Neural cell (in vitro differentiated cells): ENCODE results near the gene PSMG1. TPM values are rescaled to one million over a fixed set of nuclear protein-coding genes. Genes with fewer than 3 reads are reported as not detected.

Experiments used
- H2AFZ ChIP-seq: fragments of 200-600, 300-800 bp; sonication (generic), shearing (Covaris generic); 2 replicates; pipeline ENCODE4 v1.6.0; 2014; ENCODE audit warnings: low read depth, mild to moderate bottlenecking, antibody characterized with exemption, low read length, moderate library complexity
- H3F3A ChIP-seq: fragments of 200-600 bp; shearing (Covaris generic); 2 replicates; pipeline ENCODE4 v1.6.1; 2016; ENCODE audit warnings: mild to moderate bottlenecking, moderate library complexity, mixed read lengths, antibody characterized with exemption, low read length; ENCODE audit not compliant: insufficient read depth, poor library complexity, severe bottlenecking
- H3K27ac ChIP-seq: fragments of 200-600, 300-800 bp; sonication (generic), shearing (Covaris generic); 2 replicates; pipeline ENCODE4 v1.5.1; 2014; ENCODE audit warnings: mild to moderate bottlenecking, low read length, moderate library complexity
- H3K27me3 ChIP-seq: fragments of 300-800, 200-600 bp; sonication (generic), shearing (Covaris generic); 2 replicates; pipeline ENCODE4 v1.6.0; 2014; ENCODE audit warnings: mild to moderate bottlenecking, low read depth, low read length, moderate library complexity; ENCODE audit not compliant: insufficient read depth
- H3K36me3 ChIP-seq: fragments of 300-800, 200-600 bp; sonication (generic), shearing (Covaris generic); 2 replicates; pipeline ENCODE4 v1.5.1; 2014; ENCODE audit warnings: mild to moderate bottlenecking, antibody characterized with exemption, low read length, moderate library complexity; ENCODE audit not compliant: insufficient read depth
- H3K4me2 ChIP-seq: fragments of 300-800, 200-600 bp; sonication (generic), shearing (Covaris generic); 2 replicates; pipeline ENCODE4 v1.6.0; 2014; ENCODE audit warnings: mild to moderate bottlenecking, low read length
- H3K4me3 ChIP-seq: fragments of 300-800, 200-600 bp; sonication (generic), shearing (Covaris generic); 2 replicates; pipeline ENCODE4 v1.5.1; 2014; ENCODE audit warnings: mild to moderate bottlenecking, low read length, moderate library complexity
- H3K79me2 ChIP-seq: fragments of 200-600 bp; shearing (Covaris generic); replicated peaks from 2 replicates; pipeline ENCODE4 v1.6.0; 2014; ENCODE audit warnings: mild to moderate bottlenecking, low read length, moderate library complexity; ENCODE audit not compliant: insufficient read depth
- H3K9ac ChIP-seq: fragments of 300-800, 200-600 bp; sonication (generic), shearing (Covaris generic); 2 replicates; pipeline ENCODE4 v1.6.1; 2016; ENCODE audit warnings: mild to moderate bottlenecking, low read length, mixed read lengths
- H3K9me2 ChIP-seq: fragments of 200-600 bp; shearing (Covaris generic); 2 replicates; pipeline ENCODE4 v1.6.1; 2016; ENCODE audit warnings: mild to moderate bottlenecking, low read length, mixed read lengths; ENCODE audit not compliant: insufficient read depth
- H3K9me3 ChIP-seq: fragments of 200-600, 300-800 bp; sonication (generic), shearing (Covaris generic); 2 replicates; pipeline ENCODE4 v1.6.1; 2016; ENCODE audit warnings: mild to moderate bottlenecking, mixed run types, low read length, moderate library complexity, mixed read lengths
- H4K20me1 ChIP-seq: fragments of 200-600 bp; shearing (Covaris generic); 2 replicates; pipeline ENCODE4 v1.6.1; 2016; ENCODE audit warnings: mild to moderate bottlenecking, mixed run types; ENCODE audit not compliant: insufficient read depth
- EP300 ChIP-seq: fragments of 450-650 bp; conservative IDR thresholded peaks from 2 replicates; pipeline ENCODE4 v1.6.1; 2014; ENCODE audit warnings: antibody characterized with exemption, mild to moderate bottlenecking, moderate library complexity; ENCODE audit not compliant: poor library complexity, severe bottlenecking
- EZH2 ChIP-seq: fragments of 200-600, 300-800 bp; shearing (Covaris generic), sonication (generic); IDR thresholded peaks from 2 replicates; pipeline ENCODE4 v1.6.1; 2014; ENCODE audit warnings: antibody characterized with exemption, low read length, borderline replicate concordance, mild to moderate bottlenecking; ENCODE audit not compliant: insufficient read depth, poor library complexity, severe bottlenecking
- MXI1 ChIP-seq: fragments of 450-650 bp; conservative IDR thresholded peaks from 2 replicates; pipeline ENCODE4 v1.6.1; 2014; ENCODE audit warnings: antibody characterized with exemption, mild to moderate bottlenecking; ENCODE audit not compliant: poor library complexity, severe bottlenecking
- POLR2AphosphoS5 ChIP-seq: IDR thresholded peaks from 2 replicates; pipeline ENCODE4 v1.6.1; 2012
- RAD21 ChIP-seq: fragments of 450-650 bp; conservative IDR thresholded peaks from 2 replicates; pipeline ENCODE4 v1.6.1; 2014; ENCODE audit warnings: antibody characterized with exemption, mild to moderate bottlenecking, moderate library complexity
- SMC3 ChIP-seq: fragments of 450-650 bp; conservative IDR thresholded peaks from 2 replicates; pipeline ENCODE4 v1.6.1; 2014; ENCODE audit warnings: antibody characterized with exemption, mild to moderate bottlenecking, moderate library complexity; ENCODE audit not compliant: poor library complexity
- TAF1 ChIP-seq: IDR thresholded peaks from 2 replicates; pipeline ENCODE4 v1.6.1; 2012; ENCODE audit warnings: low read depth
- polyA plus RNA-seq: library from polyadenylated mRNA; depleted of rRNA; stranded (reverse); fragments of >200 nt; gene quantifications from 2 replicates; pipeline ENCODE4 v1.2.3, GENCODE V29; 2014
- TF ChIP-seq, protein P1 (sequence below): fragments of 450-650 bp; IDR thresholded peaks from 2 replicates; pipeline ENCODE4 v1.5.1; 2014; ENCODE audit warnings: antibody characterized with exemption, mild to moderate bottlenecking, moderate library complexity; ENCODE audit not compliant: poor library complexity, severe bottlenecking
- TF ChIP-seq, protein P2 (sequence below): IDR thresholded peaks from 2 replicates; pipeline ENCODE4 v1.6.1; 2012; ENCODE audit warnings: borderline replicate concordance

PSMG1 gene
- polyA plus RNA-seq, 1 donor from 2014 or later, result 45.2 TPM

DNA sequence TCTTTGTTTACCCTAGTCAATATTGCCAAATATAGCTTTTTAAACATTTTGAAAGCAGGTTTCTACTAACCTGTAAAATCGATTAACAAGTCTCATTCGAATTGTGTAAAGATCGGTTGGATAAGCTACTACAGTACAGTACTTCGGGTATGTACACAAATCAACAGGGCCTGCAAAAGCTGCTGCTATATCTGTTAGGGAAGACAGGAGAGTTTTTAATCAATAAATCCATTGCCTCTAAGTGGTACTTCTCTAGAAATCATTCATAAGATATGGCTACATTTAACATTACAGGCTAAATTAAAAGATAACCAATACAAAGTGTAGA lies 34.8 kb upstream of the PSMG1 start:
- H3F3A ChIP-seq, result no peaks in the 10 kb centered on the region
- H2AFZ ChIP-seq, result no peak overlapping the region
- H3K27me3 ChIP-seq, result no peaks in the 10 kb centered on the region
- no peaks in the 10 kb centered on the region for H4K20me1 ChIP-seq
- H3K9me3 ChIP-seq, result no peaks in the 10 kb centered on the region
- H3K27ac ChIP-seq, result no peak overlapping the region
- H3K9ac ChIP-seq, result no peak overlapping the region
- no peaks in the 10 kb centered on the region for H3K9me2 ChIP-seq
- no peaks in the 10 kb centered on the region for H3K36me3 ChIP-seq
- no peak overlapping the region for H3K4me3 ChIP-seq
- TF ChIP-seq POLR2AphosphoS5 (no peak), EP300 (no peak), RAD21 (no peak), SMC3 (no peak), MXI1 (no peak), TAF1 (no peak), EZH2 (no peak)
- TF ChIP-seq, protein P1, sequence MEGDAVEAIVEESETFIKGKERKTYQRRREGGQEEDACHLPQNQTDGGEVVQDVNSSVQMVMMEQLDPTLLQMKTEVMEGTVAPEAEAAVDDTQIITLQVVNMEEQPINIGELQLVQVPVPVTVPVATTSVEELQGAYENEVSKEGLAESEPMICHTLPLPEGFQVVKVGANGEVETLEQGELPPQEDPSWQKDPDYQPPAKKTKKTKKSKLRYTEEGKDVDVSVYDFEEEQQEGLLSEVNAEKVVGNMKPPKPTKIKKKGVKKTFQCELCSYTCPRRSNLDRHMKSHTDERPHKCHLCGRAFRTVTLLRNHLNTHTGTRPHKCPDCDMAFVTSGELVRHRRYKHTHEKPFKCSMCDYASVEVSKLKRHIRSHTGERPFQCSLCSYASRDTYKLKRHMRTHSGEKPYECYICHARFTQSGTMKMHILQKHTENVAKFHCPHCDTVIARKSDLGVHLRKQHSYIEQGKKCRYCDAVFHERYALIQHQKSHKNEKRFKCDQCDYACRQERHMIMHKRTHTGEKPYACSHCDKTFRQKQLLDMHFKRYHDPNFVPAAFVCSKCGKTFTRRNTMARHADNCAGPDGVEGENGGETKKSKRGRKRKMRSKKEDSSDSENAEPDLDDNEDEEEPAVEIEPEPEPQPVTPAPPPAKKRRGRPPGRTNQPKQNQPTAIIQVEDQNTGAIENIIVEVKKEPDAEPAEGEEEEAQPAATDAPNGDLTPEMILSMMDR, result no peak
- TF ChIP-seq, protein P2, sequence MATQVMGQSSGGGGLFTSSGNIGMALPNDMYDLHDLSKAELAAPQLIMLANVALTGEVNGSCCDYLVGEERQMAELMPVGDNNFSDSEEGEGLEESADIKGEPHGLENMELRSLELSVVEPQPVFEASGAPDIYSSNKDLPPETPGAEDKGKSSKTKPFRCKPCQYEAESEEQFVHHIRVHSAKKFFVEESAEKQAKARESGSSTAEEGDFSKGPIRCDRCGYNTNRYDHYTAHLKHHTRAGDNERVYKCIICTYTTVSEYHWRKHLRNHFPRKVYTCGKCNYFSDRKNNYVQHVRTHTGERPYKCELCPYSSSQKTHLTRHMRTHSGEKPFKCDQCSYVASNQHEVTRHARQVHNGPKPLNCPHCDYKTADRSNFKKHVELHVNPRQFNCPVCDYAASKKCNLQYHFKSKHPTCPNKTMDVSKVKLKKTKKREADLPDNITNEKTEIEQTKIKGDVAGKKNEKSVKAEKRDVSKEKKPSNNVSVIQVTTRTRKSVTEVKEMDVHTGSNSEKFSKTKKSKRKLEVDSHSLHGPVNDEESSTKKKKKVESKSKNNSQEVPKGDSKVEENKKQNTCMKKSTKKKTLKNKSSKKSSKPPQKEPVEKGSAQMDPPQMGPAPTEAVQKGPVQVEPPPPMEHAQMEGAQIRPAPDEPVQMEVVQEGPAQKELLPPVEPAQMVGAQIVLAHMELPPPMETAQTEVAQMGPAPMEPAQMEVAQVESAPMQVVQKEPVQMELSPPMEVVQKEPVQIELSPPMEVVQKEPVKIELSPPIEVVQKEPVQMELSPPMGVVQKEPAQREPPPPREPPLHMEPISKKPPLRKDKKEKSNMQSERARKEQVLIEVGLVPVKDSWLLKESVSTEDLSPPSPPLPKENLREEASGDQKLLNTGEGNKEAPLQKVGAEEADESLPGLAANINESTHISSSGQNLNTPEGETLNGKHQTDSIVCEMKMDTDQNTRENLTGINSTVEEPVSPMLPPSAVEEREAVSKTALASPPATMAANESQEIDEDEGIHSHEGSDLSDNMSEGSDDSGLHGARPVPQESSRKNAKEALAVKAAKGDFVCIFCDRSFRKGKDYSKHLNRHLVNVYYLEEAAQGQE, result no peak
- H3K79me2 ChIP-seq, result no peaks in the 10 kb centered on the region
- H3K4me2 ChIP-seq, result no peak overlapping the region

DNA sequence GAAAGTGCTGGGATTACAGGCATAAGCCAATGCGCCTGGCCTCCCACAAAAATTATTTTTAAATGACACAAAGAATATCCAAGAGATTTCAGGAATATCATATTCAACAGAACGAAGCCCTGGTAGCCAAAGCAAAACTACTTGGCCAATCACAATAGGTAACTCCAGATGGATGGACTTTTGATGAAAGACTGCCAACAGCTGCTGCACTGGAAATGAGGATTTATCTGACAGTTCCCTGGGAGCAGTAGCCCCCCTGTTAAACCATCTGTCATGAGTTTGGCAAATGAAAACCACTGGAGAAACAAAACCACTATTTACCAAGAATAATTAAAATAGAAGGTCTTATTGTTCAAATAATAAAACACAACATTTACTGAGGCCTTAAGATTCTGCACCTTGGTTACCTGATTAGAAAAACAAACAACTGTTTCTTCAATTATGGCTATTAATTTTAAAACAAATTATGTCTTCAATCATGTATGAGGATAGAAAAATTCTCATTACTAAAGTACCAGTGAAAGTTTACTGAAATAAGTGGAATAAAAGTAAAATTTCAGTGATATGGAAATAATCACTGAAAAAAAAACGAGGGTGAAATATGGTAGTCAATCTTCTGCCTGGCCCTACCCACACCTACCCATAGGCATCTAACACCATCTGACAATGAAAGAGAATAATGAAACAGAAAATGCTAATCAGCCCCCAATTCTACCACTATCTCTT lies 34.3 kb upstream of the PSMG1 start:
- H3K79me2 ChIP-seq, result no peaks in the 10 kb centered on the region
- no peaks in the 10 kb centered on the region for H3K9me3 ChIP-seq
- H4K20me1 ChIP-seq, result no peaks in the 10 kb centered on the region
- H3K27me3 ChIP-seq, result no peaks in the 10 kb centered on the region
- no peak overlapping the region for H3K27ac ChIP-seq
- no peak overlapping the region for H3K4me3 ChIP-seq
- H3K9me2 ChIP-seq, result no peaks in the 10 kb centered on the region
- no peaks in the 10 kb centered on the region for H3F3A ChIP-seq
- no peaks in the 10 kb centered on the region for H3K36me3 ChIP-seq
- TF ChIP-seq EP300, result no peak
- TF ChIP-seq TAF1, result no peak
- TF ChIP-seq, protein P2, result no peak
- no peak for TF ChIP-seq RAD21
- no peak for TF ChIP-seq EZH2
- TF ChIP-seq, protein P1, result no peak
- no peak for TF ChIP-seq POLR2AphosphoS5
- TF ChIP-seq MXI1, result no peak
- TF ChIP-seq SMC3, result no peak
- no peak overlapping the region for H3K4me2 ChIP-seq
- H2AFZ ChIP-seq, result no peak overlapping the region
- no peak overlapping the region for H3K9ac ChIP-seq
